Measurements from ENCODE around the gene GPR31.

GRCh38 chr6:167118839-167119238 is 38.9 kb downstream of the GPR31 start:
- TF ChIP-seq EZH2 (optimal IDR thresholded peaks at IDR 0.05; ENCODE audit: low read depth, low read length) (no peak), CTCF (IDR thresholded peaks at IDR 0.05; ENCODE audit: low read length) (no peak)

Measured in MM.1S (cell line).